SKM-1 treated with dmso at 0.1 percent for 144 hours (cell line): Measurements from ENCODE around the gene SSU72.

Experiments used
- DNase-seq: peaks from one replicate; lab custom pipeline; 2025; ENCODE audit not compliant: unreplicated experiment; lab: John Stamatoyannopoulos, UW

SSU72 gene

DNA sequence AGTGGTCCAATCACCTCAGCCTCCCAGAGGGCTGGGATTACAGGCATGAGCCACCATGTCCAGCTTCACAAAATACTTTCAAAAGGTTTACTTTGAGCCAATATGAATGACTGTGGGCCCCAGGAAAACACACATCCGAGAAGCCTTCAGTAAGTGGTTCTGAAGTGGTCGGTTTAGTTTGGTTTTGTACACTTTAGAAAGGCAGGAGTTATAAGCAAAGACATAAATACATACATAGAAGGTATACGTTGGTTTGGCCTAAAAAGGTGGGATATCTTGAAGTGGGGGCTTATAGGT lies 37.4 kb upstream of the SSU72 start:
- no peak for DNase-seq

- DNase-seq: no peak
Measured at GRCh38 chr1:1610796-1611195, 36.1 kb upstream of the SSU72 start.

DNA sequence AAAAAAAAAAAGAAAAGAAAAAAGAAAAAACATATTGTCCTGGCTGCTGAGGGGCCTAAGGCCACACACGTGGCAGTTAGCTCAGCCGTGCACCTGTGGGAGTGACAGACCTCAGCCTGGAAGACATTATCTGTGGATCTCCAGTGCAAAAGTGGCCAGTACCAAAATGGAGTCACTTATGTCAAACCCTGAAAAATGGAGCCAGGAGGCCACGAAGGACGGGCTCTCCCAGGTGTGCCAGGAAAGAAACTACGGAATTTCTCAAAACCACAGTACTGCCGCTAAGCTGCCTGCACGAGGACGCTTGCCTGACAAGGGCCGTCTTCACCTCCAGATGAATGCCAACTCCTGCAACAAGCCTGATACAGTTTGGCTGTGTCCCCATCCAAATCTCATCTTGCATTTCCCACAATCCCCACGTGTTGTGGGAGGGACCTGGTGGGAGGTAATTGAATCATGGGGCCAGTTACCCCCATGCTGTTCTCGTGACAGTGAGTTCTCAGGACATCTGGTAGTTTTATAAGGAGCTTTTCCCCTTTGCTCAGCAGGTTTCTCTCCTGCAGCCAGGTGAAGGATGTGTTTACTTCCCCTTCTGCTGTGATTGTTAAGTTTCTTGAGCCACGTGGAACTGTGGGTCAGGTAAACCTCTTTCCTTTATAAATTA lies 35.3 kb upstream of the SSU72 start:
- no peak for DNase-seq

DNA sequence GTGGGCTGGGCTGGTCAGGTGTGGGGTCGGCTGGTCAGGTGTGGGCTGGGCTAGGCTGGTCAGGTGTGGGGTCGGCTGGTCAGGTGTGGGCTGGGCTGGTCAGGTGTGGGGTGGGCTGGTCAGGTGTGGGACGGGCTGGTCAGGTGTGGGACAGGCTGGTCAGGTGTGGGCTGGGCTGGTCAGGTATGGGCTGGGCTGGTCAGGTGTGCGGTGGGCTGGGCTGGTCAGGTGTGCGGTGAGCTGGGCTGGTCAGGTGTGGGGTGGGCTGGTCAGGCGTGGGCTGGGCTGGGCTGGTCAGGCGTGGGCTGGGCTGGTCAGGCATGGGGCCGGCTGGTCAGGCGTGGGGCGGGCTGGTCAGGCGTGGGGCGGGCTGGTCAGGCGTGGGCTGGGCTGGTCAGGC lies 31.6 kb upstream of the SSU72 start:
- DNase-seq: no peak

- no peak for DNase-seq
Measured at GRCh38 chr1:1605724-1606123, 31.1 kb upstream of the SSU72 start.

- DNase-seq: no peak
Measured at GRCh38 chr1:1605034-1605591, 30.4 kb upstream of the SSU72 start.

GRCh38 chr1:1604374-1605033 lies 29.8 kb upstream of the SSU72 start:
- DNase-seq: no peak

GRCh38 chr1:1603671-1604373 lies 29.2 kb upstream of the SSU72 start:
- no peak for DNase-seq

DNA sequence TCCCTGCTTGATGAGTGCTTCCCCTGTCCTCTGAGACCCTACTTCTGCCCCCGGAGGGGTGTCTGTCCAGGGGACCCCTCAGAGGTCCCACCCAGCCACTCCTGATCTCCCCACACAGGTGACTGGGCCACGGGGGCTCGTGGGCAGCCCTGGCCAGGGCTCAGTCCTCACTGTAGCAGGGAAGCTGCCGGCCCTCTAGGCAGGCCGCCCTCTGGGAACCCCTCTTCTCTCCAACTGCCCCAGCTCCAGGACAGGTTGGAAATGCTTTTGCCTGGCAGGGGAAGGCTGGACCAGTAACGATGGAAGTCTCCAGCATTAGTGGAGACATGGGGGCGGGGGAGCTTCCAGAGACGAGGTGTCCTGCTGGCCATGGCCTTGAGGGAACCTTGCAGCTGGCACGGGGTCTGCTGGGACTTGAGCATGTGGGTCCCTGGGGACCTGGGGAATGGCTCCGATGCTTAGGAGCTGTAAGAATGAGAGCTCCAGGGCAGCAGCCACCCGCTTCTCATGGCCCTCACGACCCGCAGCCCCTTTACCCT lies 28.4 kb upstream of the SSU72 start:
- no peak for DNase-seq

- no peak for DNase-seq
Measured at GRCh38 chr1:1602304-1602967, 27.8 kb upstream of the SSU72 start.

DNA sequence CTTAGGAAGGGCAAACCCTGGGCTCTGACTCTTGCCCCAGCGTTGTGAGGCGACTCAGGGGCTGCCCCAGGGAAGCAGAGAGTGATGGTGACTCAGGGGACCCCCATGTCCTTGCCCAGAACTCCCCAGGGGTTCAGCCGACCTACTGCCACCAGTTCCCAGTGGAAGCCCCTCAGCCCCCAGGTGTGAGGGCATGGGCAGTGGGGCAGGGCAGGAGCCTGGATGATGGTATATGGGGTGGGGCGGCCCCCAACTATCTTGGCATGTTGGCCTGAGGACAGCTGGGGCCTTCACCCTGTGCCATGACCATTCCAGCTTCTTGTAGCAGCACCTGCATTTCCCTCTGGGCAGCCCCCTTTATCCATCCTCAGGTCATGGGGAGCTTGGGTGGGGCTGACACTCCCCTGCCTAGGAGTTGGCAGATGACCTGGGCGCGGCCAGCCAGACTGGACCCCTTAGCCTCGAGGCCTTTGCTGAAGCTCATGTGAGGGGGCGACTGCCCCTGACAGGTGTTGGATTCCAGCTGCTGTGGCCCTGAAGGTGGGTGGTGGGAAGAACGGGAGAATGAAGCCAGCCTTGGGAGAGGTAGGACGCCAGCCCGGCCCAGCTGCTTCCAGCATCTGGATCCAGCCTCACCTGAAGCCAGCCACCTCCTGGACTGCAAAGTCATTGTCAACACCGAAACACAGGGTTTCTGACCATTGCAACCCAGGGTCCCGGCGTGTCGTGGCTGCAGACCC lies 27.1 kb upstream of the SSU72 start:
- DNase-seq: no peak

DNA sequence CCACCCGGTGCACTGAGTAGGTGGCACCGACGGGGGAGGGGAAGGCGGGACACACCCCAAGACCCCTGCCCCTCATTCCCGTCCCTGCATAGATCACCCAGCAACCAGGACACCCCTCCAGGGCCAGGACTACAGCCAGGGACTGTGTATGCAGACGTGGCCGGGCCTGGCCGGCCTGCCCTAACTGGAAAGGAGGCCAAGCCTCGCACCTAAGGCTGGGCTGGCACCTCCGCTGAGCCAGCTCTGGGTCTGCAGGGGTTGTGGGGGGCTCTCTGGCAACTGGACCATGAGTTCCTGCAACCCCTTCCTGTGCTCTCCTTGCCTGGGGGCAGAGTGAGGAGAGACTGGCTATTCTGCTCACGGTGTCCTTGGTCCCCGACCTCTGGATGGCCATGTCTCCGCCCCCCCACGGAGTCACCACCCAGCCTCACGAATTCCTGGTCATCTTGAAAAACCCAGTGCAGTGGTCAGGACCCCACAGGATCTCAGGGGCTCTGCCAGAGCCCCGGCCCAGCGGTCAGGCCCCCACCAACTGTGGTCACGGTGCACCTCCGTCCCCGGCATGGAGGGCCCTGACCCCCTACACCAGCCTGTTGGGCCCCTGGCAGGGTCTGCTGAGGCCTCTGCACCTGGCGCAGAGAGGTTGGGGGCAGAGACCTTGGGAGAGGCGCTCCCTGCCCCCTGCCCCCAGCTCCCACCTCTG lies 26.3 kb upstream of the SSU72 start:
- no peak for DNase-seq

- no peak for DNase-seq
Measured at GRCh38 chr1:1599935-1600860, 25.5 kb upstream of the SSU72 start, which contains the start of gene FNDC10. TSS of gene FNDC10 (minus strand) at chr1:1600135. CDS start at chr1:1600015, 120 bp downstream.

GRCh38 chr1:1599030-1599934 lies 24.6 kb upstream of the SSU72 start:
- DNase-seq: no peak

DNA sequence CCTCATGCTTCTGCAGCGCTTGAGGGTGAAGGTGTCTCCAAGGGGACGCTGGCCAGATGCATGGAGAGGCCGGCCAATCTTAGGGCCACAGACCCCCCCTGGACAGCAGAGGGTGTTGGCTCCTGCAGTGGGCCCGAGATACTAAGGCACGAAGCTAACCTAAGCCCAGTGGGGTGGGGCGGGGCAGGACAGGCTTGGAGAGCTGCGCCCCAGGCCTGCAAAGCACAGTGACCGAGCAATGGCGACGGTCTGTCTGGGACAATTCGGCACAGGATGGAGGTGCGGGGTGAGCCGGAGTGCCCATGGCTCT lies 24.0 kb upstream of the SSU72 start:
- no peak for DNase-seq

DNA sequence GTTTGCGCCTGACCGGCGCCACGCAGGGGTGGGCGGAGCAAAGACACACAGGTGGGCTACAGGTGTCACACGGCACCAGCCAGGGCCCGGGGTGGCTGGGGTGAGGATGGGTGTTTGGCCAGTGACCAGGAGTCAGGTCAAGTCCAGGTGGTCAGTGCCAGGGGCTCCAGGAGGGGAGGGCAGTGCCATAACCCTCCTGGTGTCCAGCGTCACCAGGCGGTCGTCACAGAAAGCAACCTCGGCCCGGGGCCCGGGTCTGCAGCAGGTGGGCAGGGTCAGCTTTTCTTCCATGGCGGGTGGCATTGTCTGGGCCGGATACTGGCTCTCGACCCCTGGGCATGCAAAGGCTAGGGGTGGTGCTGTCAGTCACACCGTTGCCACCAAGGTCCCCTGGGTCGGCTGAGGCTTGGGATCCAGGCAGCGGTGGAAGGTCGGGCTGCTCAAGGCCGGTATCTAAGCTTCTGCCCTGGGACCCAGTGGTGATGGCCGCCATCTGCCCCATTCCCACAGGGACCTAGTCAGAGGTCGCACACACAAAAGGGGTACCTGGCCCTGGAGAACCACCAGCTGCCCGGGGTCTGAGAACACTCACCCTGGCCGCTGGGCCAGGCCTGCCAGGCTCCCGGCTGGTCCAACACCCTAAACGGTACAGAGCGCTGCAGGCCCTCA lies 23.5 kb upstream of the SSU72 start:
- no peak for DNase-seq

DNA sequence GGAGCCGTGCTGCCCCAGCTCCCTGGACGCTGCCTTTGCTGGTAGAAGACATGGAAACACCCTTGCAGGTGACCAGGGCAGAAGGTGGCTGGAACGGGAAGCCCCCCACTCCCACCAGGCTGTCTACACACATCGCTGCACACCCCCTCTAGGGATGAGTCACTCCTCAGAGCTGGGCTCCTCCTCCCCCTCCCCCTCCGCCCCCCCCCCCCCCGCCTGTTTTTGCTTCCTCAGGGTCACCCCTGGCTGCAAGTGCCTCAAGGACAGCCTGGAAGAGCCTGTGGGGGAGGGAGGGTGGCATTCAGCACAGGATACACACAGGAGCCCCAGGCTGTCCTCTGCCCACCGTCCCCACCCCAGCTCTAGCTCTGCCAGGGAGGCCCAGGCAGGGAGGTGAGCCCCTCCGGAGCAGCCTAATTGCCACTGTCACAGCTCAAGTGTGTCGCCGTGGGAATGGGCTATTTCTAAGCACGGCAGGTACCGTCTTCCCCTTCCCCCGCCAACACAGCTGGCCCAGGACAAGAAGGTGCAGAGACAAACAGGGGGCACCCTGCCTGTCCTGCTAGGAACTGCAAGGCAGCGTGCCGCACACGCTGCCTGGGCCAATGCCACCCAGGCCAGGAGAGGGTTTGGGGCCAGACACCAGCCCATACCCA lies 22.7 kb upstream of the SSU72 start:
- no peak for DNase-seq
